Measurements from ENCODE around the gene RAPGEF1.

GRCh38 chr9:131618785-131619184 is 121.1 kb downstream of the RAPGEF1 start:
- TF ChIP-seq CTCF (IDR thresholded peaks at IDR 0.05) = no peak
- TF ChIP-seq POLR2A (IDR thresholded peaks at IDR 0.05) = no peak
